H9 (cell line): Measurements from ENCODE around the gene MALL. TPM values are rescaled to one million over a fixed set of nuclear protein-coding genes. Genes with fewer than 3 reads are reported as not detected.

Experiments used
- DNase-seq: peaks from one replicate; pipeline ENCODE4 v3.0.0-alpha.2; 2017
- H2AFZ ChIP-seq: one replicate; pipeline ENCODE4 v1.6.1; 2013; ENCODE audit warnings: mild to moderate bottlenecking, low read length, control low read depth, moderate library complexity
- H2AK5ac ChIP-seq: 2 replicates; pipeline ENCODE4 v1.6.1; 2013; ENCODE audit warnings: low read length, control low read depth, mixed read lengths; ENCODE audit not compliant: insufficient read length
- H2BK120ac ChIP-seq: one replicate; pipeline ENCODE4 v1.6.1; 2013; ENCODE audit warnings: low read depth, mild to moderate bottlenecking, low read length, control low read depth, inconsistent platforms; ENCODE audit not compliant: poor library complexity, severe bottlenecking
- H2BK12ac ChIP-seq: 2 replicates; pipeline ENCODE4 v1.6.1; 2013; ENCODE audit warnings: low read length, control low read depth, mixed read lengths, low read depth; ENCODE audit not compliant: insufficient read length
- H2BK15ac ChIP-seq: 2 replicates; pipeline ENCODE4 v1.6.1; 2013; ENCODE audit warnings: low read depth, low read length, control low read depth
- H2BK20ac ChIP-seq: one replicate; pipeline ENCODE4 v1.6.1; 2013; ENCODE audit warnings: low read depth, mild to moderate bottlenecking, low read length, control low read depth, inconsistent platforms; ENCODE audit not compliant: poor library complexity, severe bottlenecking
- H2BK5ac ChIP-seq: 2 replicates; pipeline ENCODE4 v1.6.1; 2013; ENCODE audit warnings: low read length, control low read depth, mixed read lengths; ENCODE audit not compliant: insufficient read length
- H3K14ac ChIP-seq: 2 replicates; pipeline ENCODE4 v1.6.1; 2013; ENCODE audit warnings: low read length, control low read depth; ENCODE audit not compliant: insufficient read depth
- H3K18ac ChIP-seq: 2 replicates; pipeline ENCODE4 v1.6.1; 2013; ENCODE audit warnings: low read depth, mild to moderate bottlenecking, mixed read lengths, low read length, control low read depth; ENCODE audit not compliant: insufficient read length
- H3K23ac ChIP-seq: 2 replicates; pipeline ENCODE4 v1.6.1; 2013; ENCODE audit warnings: low read length, control low read depth, mixed read lengths, low read depth; ENCODE audit not compliant: insufficient read length
- H3K23me2 ChIP-seq: 2 replicates; pipeline ENCODE4 v1.6.1; 2013; ENCODE audit warnings: low read depth, mild to moderate bottlenecking, mixed read lengths, low read length, control low read depth; ENCODE audit not compliant: insufficient read length, poor library complexity, severe bottlenecking
- H3K27ac ChIP-seq: 2 replicates; pipeline ENCODE4 v1.5.1; 2013; ENCODE audit warnings: low read length, control low read depth, mixed read lengths, low read depth; ENCODE audit not compliant: insufficient read length
- H3K27me3 ChIP-seq: 2 replicates; pipeline ENCODE4 v1.6.1; 2013; ENCODE audit warnings: low read length, control low read depth, inconsistent platforms; ENCODE audit not compliant: insufficient read depth
- H3K4ac ChIP-seq: 2 replicates; pipeline ENCODE4 v1.6.1; 2013; ENCODE audit warnings: low read depth, mild to moderate bottlenecking, control low read depth, inconsistent platforms, low read length, moderate library complexity
- H3K4me1 ChIP-seq: 2 replicates; pipeline ENCODE4 v1.6.1; 2013; ENCODE audit warnings: low read length, control low read depth, inconsistent platforms; ENCODE audit not compliant: insufficient read depth
- H3K4me2 ChIP-seq: 2 replicates; pipeline ENCODE4 v1.6.1; 2013; ENCODE audit warnings: low read length, control low read depth, mixed read lengths; ENCODE audit not compliant: insufficient read length, insufficient read depth
- H3K56ac ChIP-seq: 2 replicates; pipeline ENCODE4 v1.6.1; 2013; ENCODE audit warnings: low read depth, mild to moderate bottlenecking, mixed read lengths, low read length, control low read depth; ENCODE audit not compliant: insufficient read length
- H3K79me1 ChIP-seq: 2 replicates; pipeline ENCODE4 v1.6.1; 2013; ENCODE audit warnings: low read depth, mild to moderate bottlenecking, moderate library complexity, low read length, control low read depth, inconsistent platforms; ENCODE audit not compliant: insufficient read depth, poor library complexity, severe bottlenecking
- H3K79me2 ChIP-seq: 2 replicates; pipeline ENCODE4 v1.6.1; 2013; ENCODE audit warnings: low read length, control low read depth, inconsistent platforms; ENCODE audit not compliant: insufficient read depth
- H3K9ac ChIP-seq: 2 replicates; pipeline ENCODE4 v1.6.1; 2013; ENCODE audit warnings: low read length, control low read depth, mixed read lengths; ENCODE audit not compliant: insufficient read length; ENCODE audit errors: extremely low read depth
- H3K9me3 ChIP-seq: one replicate; pipeline ENCODE4 v1.6.1; 2013; ENCODE audit warnings: low read depth, low read length, inconsistent platforms; ENCODE audit not compliant: control insufficient read depth
- H3T11ph ChIP-seq: one replicate; pipeline ENCODE4 v1.6.1; 2013; ENCODE audit warnings: mild to moderate bottlenecking, low read length, control low read depth, inconsistent platforms
- H4K20me1 ChIP-seq: one replicate; pipeline ENCODE4 v1.6.1; 2013; ENCODE audit not compliant: control insufficient read depth, insufficient read length, insufficient read depth
- H4K5ac ChIP-seq: 2 replicates; pipeline ENCODE4 v1.6.1; 2013; ENCODE audit warnings: low read depth, mild to moderate bottlenecking, mixed read lengths, low read length, control low read depth; ENCODE audit not compliant: insufficient read length
- H4K8ac ChIP-seq: replicated peaks from 2 replicates; pipeline ENCODE4 v1.6.1; 2013; ENCODE audit warnings: low read length, control low read depth, mixed read lengths, low read depth; ENCODE audit not compliant: insufficient read length
- H4K91ac ChIP-seq: 2 replicates; pipeline ENCODE4 v1.6.1; 2013; ENCODE audit warnings: low read depth, mild to moderate bottlenecking, moderate library complexity, mixed read lengths, low read length, control low read depth; ENCODE audit not compliant: insufficient read length
- H3K27ac Mint-ChIP-seq, 3 experiments: 2 replicates in 2 of 3; 3 replicates in 1 of 3; pipeline ENCODE4 v1.8.0; 2020 to 2021; ENCODE audit warnings: mixed read lengths in 3 of 3, mild to moderate bottlenecking in 1 of 3, moderate library complexity in 1 of 3
- H3K27me3 Mint-ChIP-seq: 2 replicates; pipeline ENCODE4 v1.8.0; 2021; ENCODE audit warnings: low read depth, mild to moderate bottlenecking, moderate library complexity, mixed read lengths
- H3K36me3 Mint-ChIP-seq, 3 experiments: 2 replicates in 2 of 3; 3 replicates in 1 of 3; pipeline ENCODE4 v1.8.0; 2020 to 2021; ENCODE audit warnings: low read depth in 3 of 3, mixed read lengths in 3 of 3; ENCODE audit not compliant: insufficient read depth in 1 of 3
- H3K4me1 Mint-ChIP-seq, 2 experiments: 2 replicates each; pipeline ENCODE4 v1.8.0; 2020; ENCODE audit warnings: mixed read lengths in 2 of 2
- H3K4me3 Mint-ChIP-seq, 2 experiments: 2 replicates in 1 of 2; 3 replicates in 1 of 2; pipeline ENCODE4 v1.8.0; 2020 to 2021; ENCODE audit warnings: mild to moderate bottlenecking in 2 of 2, mixed read lengths in 2 of 2, moderate library complexity in 1 of 2
- H3K9me3 Mint-ChIP-seq, 2 experiments: 2 replicates in 1 of 2; 3 replicates in 1 of 2; pipeline ENCODE4 v1.8.0; 2020; ENCODE audit warnings: mild to moderate bottlenecking in 2 of 2, mixed read lengths in 2 of 2, moderate library complexity in 1 of 2
- CTCF ChIP-seq: fragments of 200-600 bp; sonication (generic); conservative IDR thresholded peaks from 3 replicates; pipeline ENCODE4 v1.8.0; 2021; ENCODE audit warnings: antibody characterized with exemption, mild to moderate bottlenecking
- total RNA-seq: library from RNA; stranded (reverse); gene quantifications from 2 replicates; pipeline ENCODE4 v1.2.1, GENCODE V29; 2021

Gene MALL
- total RNA-seq, 1 experiment from 2014 or later, result 5.0 TPM

- TF ChIP-seq CTCF, result no peak
- Histone ChIP-seq H3K27me3 (no peaks in the 10 kb centered on the region), H2BK5ac (no peak overlapping the region), H2AK5ac (no peak overlapping the region), H3K4ac (no peak overlapping the region), H3K79me1 (no peaks in the 10 kb centered on the region), H3T11ph (no peak overlapping the region), H3K56ac (no peak overlapping the region), H3K18ac (no peak overlapping the region), H2AFZ (no peak overlapping the region), H2BK15ac (no peak overlapping the region), H2BK120ac (no peak overlapping the region), H2BK12ac (no peak overlapping the region), H4K5ac (no peak overlapping the region), H3K79me2 (no peaks in the 10 kb centered on the region), H3K23me2 (no peaks in the 10 kb centered on the region), H4K20me1 (no peaks in the 10 kb centered on the region), H3K9ac (no peak overlapping the region), H4K8ac (no peak overlapping the region), H4K91ac (no peak overlapping the region), H3K23ac (no peak overlapping the region), H3K14ac (no peak overlapping the region), H3K27ac (no peak overlapping the region), H3K4me2 (no peak overlapping the region), H3K4me1 (no peaks in the 10 kb centered on the region), H3K9me3 (no peaks in the 10 kb centered on the region), H2BK20ac (no peak overlapping the region)
- no peak for DNase-seq
- Mint-ChIP-seq H3K4me3 (no peak overlapping the region), H3K4me1 (no peaks in the 10 kb centered on the region), H3K9me3 (peaks cover 5 to 6% of the 10 kb centered on the region in 2 experiments; a peak in 2 of 5 replicates), H3K36me3 (peaks cover 0 to 2% (median 0%) of the 10 kb centered on the region in 3 experiments; a peak in 3 of 7 replicates), H3K27ac (no peak overlapping the region), H3K27me3 (no peaks in the 10 kb centered on the region)
These were observed 18.4 kb upstream of the MALL start for GRCh38 chr2:110134025-110134424.
